K562 (cell line): Measurements from ENCODE around the gene FRMPD2. TPM values are rescaled to one million over a fixed set of nuclear protein-coding genes. Genes with fewer than 3 reads are reported as not detected.
A peak's percentile ranks its signal among the peaks of the same experiment; 100 is the strongest.

Experiments used
- ATAC-seq: fragments of 200-7000 bp; cut with Tn5 transposase; 3 replicates; pipeline ENCODE4 v1.9.1; 2020; ENCODE audit warnings: moderate library complexity
- BruUV-seq: library from RNA; stranded (reverse); fragments of 400-500 nt; replicated peaks from 2 replicates; lab custom pipeline; 2021; lab: Mats Ljungman, UMichigan
- CTCF ChIA-PET: fragments of 300-600 bp; formaldehyde crosslinking; extraction: SDS; loops from one replicate; lab custom pipeline; 2021; ENCODE audit warnings: low intra/inter-chr PET ratio; lab: Yijun Ruan, JAX
- POLR2A ChIA-PET: fragments of 300-600, 350-650 bp; sonication (Branson Sonifier 250); formaldehyde crosslinking; extraction: SDS; loops from one replicate; lab custom pipeline; 2021; ENCODE audit warnings: antibody characterized with exemption, inconsistent platforms; lab: Yijun Ruan, JAX
- DNase-seq, 4 experiments: peaks; one replicate each; pipeline versions ENCODE4 v3.0.0 to v3.0.0-alpha.2; 2011 to 2018; ENCODE audit warnings: low spot score in 3 of 4, mixed read lengths in 3 of 4; ENCODE audit errors: extremely low read depth in 1 of 4
- FAIRE-seq: peaks from 2 replicates; lab custom pipeline; 2011; peaks lifted over from hg19 to GRCh38; lab: Jason Lieb, UNC
- H2AFZ ChIP-seq: 2 replicates; pipeline ENCODE4 v1.6.0; 2011; ENCODE audit warnings: low read depth, low read length, control low read depth, inconsistent platforms
- H3K27ac ChIP-seq: fragments of 200-600 bp; 3 replicates; pipeline ENCODE4 v1.8.0; 2011; ENCODE audit warnings: low read depth, mild to moderate bottlenecking, control low read depth, inconsistent platforms, low read length, moderate library complexity, mixed read lengths; ENCODE audit errors: extremely low read depth
- H3K27me3 ChIP-seq, 2 experiments: fragments of 300-600 bp in 1 of 2; 2 replicates in 1 of 2; 3 replicates in 1 of 2; pipeline versions ENCODE4 v1.6.0 to v1.8.0; 2011; ENCODE audit warnings: inconsistent platforms in 2 of 2, low read length in 2 of 2, mild to moderate bottlenecking in 1 of 2, mixed read lengths in 1 of 2, moderate library complexity in 1 of 2; ENCODE audit not compliant: control insufficient read depth in 2 of 2, insufficient read depth in 2 of 2
- H3K36me3 ChIP-seq: fragments of 300-600 bp; 3 replicates; pipeline ENCODE4 v1.8.0; 2011; ENCODE audit warnings: mild to moderate bottlenecking, low read length, inconsistent platforms; ENCODE audit not compliant: control insufficient read depth, insufficient read depth
- H3K4me1 ChIP-seq, 2 experiments: fragments of 200-600 bp in 1 of 2; replicated peaks in 1 of 2; 2 replicates in 1 of 2; 3 replicates in 1 of 2; pipeline versions ENCODE4 v1.5.1 to v1.8.0; 2011; ENCODE audit warnings: inconsistent platforms in 2 of 2, low read length in 2 of 2, mild to moderate bottlenecking in 1 of 2, mixed read lengths in 1 of 2, moderate library complexity in 1 of 2; ENCODE audit not compliant: control insufficient read depth in 2 of 2, insufficient read depth in 2 of 2
- H3K4me2 ChIP-seq: 2 replicates; pipeline ENCODE4 v1.6.1; 2011; ENCODE audit warnings: low read length, control low read depth, inconsistent platforms, mixed read lengths; ENCODE audit not compliant: insufficient read depth
- H3K4me3 ChIP-seq: fragments of 200-600 bp; sonication (generic), shearing (Covaris generic); 2 replicates; pipeline ENCODE4 v1.5.1; 2016; ENCODE audit warnings: control low read depth, inconsistent platforms
- H3K79me2 ChIP-seq: fragments of 200-600 bp; 3 replicates; pipeline ENCODE4 v1.8.0; 2011; ENCODE audit warnings: low read length, inconsistent platforms; ENCODE audit not compliant: control insufficient read depth, insufficient read depth
- H3K9ac ChIP-seq, 2 experiments: 2 replicates each; pipeline versions ENCODE4 v1.6.0 to v1.6.1; 2011; ENCODE audit warnings: low read depth in 2 of 2, low read length in 2 of 2, control low read depth in 1 of 2, inconsistent platforms in 1 of 2, mild to moderate bottlenecking in 1 of 2, mixed read lengths in 1 of 2; ENCODE audit not compliant: insufficient read depth in 1 of 2
- H3K9me1 ChIP-seq: one replicate; pipeline ENCODE4 v1.6.0; 2011; ENCODE audit warnings: inconsistent platforms, mild to moderate bottlenecking, low read length, moderate library complexity; ENCODE audit not compliant: control insufficient read depth, insufficient read depth
- H3K9me3 ChIP-seq: replicated peaks from 2 replicates; pipeline ENCODE4 v1.5.1; 2011; ENCODE audit warnings: low read depth, low read length, inconsistent platforms; ENCODE audit not compliant: control insufficient read depth, insufficient read depth
- H4K20me1 ChIP-seq: replicated peaks from 2 replicates; pipeline ENCODE4 v1.6.1; 2011; ENCODE audit warnings: low read length, inconsistent platforms, mixed read lengths; ENCODE audit not compliant: control insufficient read depth, insufficient read depth
- CHD4 ChIP-seq: fragments of 200-600 bp; sonication (generic); IDR thresholded peaks from 3 replicates; pipeline ENCODE4 v1.6.1; 2012; ENCODE audit warnings: low read depth, mild to moderate bottlenecking, mixed read lengths, low read length, inconsistent platforms; ENCODE audit not compliant: insufficient read depth, insufficient replicate concordance, poor library complexity, severe bottlenecking
- ESRRA ChIP-seq: fragments of 450-650 bp; IDR thresholded peaks from 2 replicates; pipeline ENCODE4 v1.6.1; 2014; ENCODE audit warnings: low read depth, mild to moderate bottlenecking, moderate library complexity, borderline replicate concordance
- GABPB1 ChIP-seq: sonication (generic); formaldehyde crosslinking; IDR thresholded peaks from 2 replicates; pipeline ENCODE4 v1.8.0; 2022; ENCODE audit warnings: mild to moderate bottlenecking, missing genetic modification reagents
- RCOR1 ChIP-seq, 2 experiments: IDR thresholded peaks; 2 replicates each; pipeline ENCODE4 v1.6.1; 2012; ENCODE audit warnings: low read depth in 2 of 2, low read length in 2 of 2, borderline replicate concordance in 1 of 2, improper control_type of control experiment in 1 of 2
- TCF7L2 ChIP-seq: fragments of 150-350 bp; IDR thresholded peaks from 2 replicates; pipeline ENCODE4 v1.6.1; 2016; ENCODE audit warnings: low read depth, mild to moderate bottlenecking, low read length, moderate library complexity
- TSHZ1 ChIP-seq: fragments of 250-450 bp; sonication (Bioruptor Pico); IDR thresholded peaks from 2 replicates; pipeline ENCODE4 v1.4.0; 2020; ENCODE audit warnings: mild to moderate bottlenecking, moderate library complexity
- ZNF696 ChIP-seq: fragments of 250-450 bp; sonication (Bioruptor Pico); conservative IDR thresholded peaks from 2 replicates; pipeline ENCODE4 v1.4.0; 2020; ENCODE audit warnings: mild to moderate bottlenecking, moderate library complexity
- WGBS: fragments of 100-300 bp; shearing (Covaris generic); methylation state at CpG from one replicate; pipeline ENCODE4 v1.1.6; 2016; ENCODE audit warnings: low coverage, mixed read lengths; ENCODE audit not compliant: insufficient coverage; ENCODE audit errors: missing lambda C conversion rate; 5-methylcytosine and 5-hydroxymethylcytosine counted together
- in situ Hi-C: fragments of 300-500 bp; cut with MboI; formaldehyde crosslinking; loops from 4 replicates; pipeline ENCODE4 v1.15.0; 2018; ENCODE audit warnings: inconsistent platforms, mixed read lengths
- intact Hi-C: fragments of 100-400 bp; cut with micrococcal nuclease; formaldehyde crosslinking; loops from 2 replicates; pipeline ENCODE4 v1.14.2; 2022
- polyA plus RNA-seq, 8 experiments: library from polyadenylated mRNA; depleted of rRNA in 4 of 8; stranded (reverse) in 5 of 8; unstranded in 3 of 8; fragments of >200 nt; fragmentation: Nextera tagmentation in 2 of 8; fragmentation: Illumina TruSeq in 1 of 8; extraction: Ambion mirVana in 2 of 8; extraction: Trizol in 1 of 8; gene quantifications; 2 replicates each; pipeline versions ENCODE4 v1.2.1 to v1.2.3, GENCODE V29; 2011 to 2014; ENCODE audit warnings: inconsistent platforms in 1 of 8, missing spikeins in 1 of 8
- total RNA-seq, 7 experiments: library from RNA; depleted of rRNA in 6 of 7; stranded (reverse); fragments of >200 nt in 6 of 7; fragmentation: Illumina TruSeq in 2 of 7; extraction: Trizol in 2 of 7; gene quantifications; 2 replicates each; pipeline versions ENCODE4 v1.2.1 to v1.2.3, GENCODE V29; 2011 to 2021; ENCODE audit warnings: low replicate concordance in 1 of 7

Gene FRMPD2
- total and polyA plus RNA-seq, 9 of the 15 experiments (the other 6 are each of a cell fraction or from before 2014, with no cell fraction given): 0.12 to 0.95 (median 0.33) TPM

- peak overlapping the region; percentile 21; the same call in 1 of the 2 replicates for H3K4me2 ChIP-seq
- H3K79me2 ChIP-seq: no peaks in the 10 kb centered on the region
- no peak overlapping the region for H3K4me3 ChIP-seq
- CTCF ChIA-PET: no interaction called here
- H3K4me1 ChIP-seq: peaks cover 4 to 7% of the 10 kb centered on the region in 2 experiments; a peak in 2 of 5 replicates
- H3K9me3 ChIP-seq: 0 out of 2 replicates have a peak, but pooled peaks cover 3% of the 10 kb centered on the region
- peak in 2 of 4 experiments; percentile 14 to 28 for DNase-seq
- 5% methylated on average over 7 of the region's 7 CpGs for WGBS
- 0 out of 2 replicates have a peak, but pooled peaks cover 4% of the 10 kb centered on the region for H4K20me1 ChIP-seq
- H3K36me3 ChIP-seq: no peaks in the 10 kb centered on the region
- intact Hi-C loops: no loop called here
- in situ Hi-C loops: loop anchor here (10.0 kb wide), 1 partner anchor 1312 kb away; no protein-coding TSS in a partner anchor
- POLR2A ChIA-PET: interaction anchor here (1.4 kb wide), 1 partner anchor 9 kb away, joined by 3 read pairs; no protein-coding TSS in a partner anchor
- no peaks in the 10 kb centered on the region for H3K9me1 ChIP-seq
- TF ChIP-seq TSHZ1 (CRISPR knock-in tag): no peak
- TF ChIP-seq ZNF696 (CRISPR knock-in tag): no peak
- TF ChIP-seq TCF7L2: no peak
- TF ChIP-seq GABPB1: no peak
- no peak for TF ChIP-seq CHD4
- 0 out of 4 replicates have a peak, but pooled peaks of 1 of the 2 experiments have one; percentile 26 for TF ChIP-seq RCOR1 (IDR thresholded peaks at IDR 0.05; ENCODE audit: borderline replicate concordance in 1 of 2, low read depth in 2 of 2, low read length in 2 of 2)
- TF ChIP-seq ESRRA: peak; percentile 60; the same call in 1 of the 2 replicates
- no TSS peak for BruUV-seq
- no peak for FAIRE-seq
- ATAC-seq: peak; percentile 64
- no peak overlapping the region for H2AFZ ChIP-seq
- no peak overlapping the region for H3K9ac ChIP-seq
- no peak overlapping the region for H3K27ac ChIP-seq
- H3K27me3 ChIP-seq: peaks cover 9 to 41% of the 10 kb centered on the region in 2 experiments; a peak in 4 of 5 replicates
Observed at GRCh38 chr10:48187126-48187525, 87.4 kb downstream of the FRMPD2 start.
